Tibial nerve (tissue), 3 donors: ENCODE measurements around the gene EXOC3.

Experiments
- CTCF ChIP-seq, 5 experiments: fragments of 200-600 bp in 3 of 5; fragments of 450-650 bp in 2 of 5; sonication (generic) in 3 of 5; IDR thresholded peaks; one replicate each; pipeline ENCODE4 v1.5.1; 2016 to 2019; ENCODE audit warnings: antibody characterized with exemption in 5 of 5, mild to moderate bottlenecking in 3 of 5, moderate library complexity in 2 of 5
- POLR2A ChIP-seq, 2 donors: fragments of 450-650 bp; IDR thresholded peaks; one replicate each; pipeline ENCODE4 v1.6.1; 2017; ENCODE audit warnings: antibody characterized with exemption in 2 of 2, mild to moderate bottlenecking in 2 of 2, moderate library complexity in 2 of 2

GRCh38 chr5:474840-475661 lies 32.1 kb downstream of the EXOC3 start:
- TF ChIP-seq CTCF (IDR thresholded peaks at IDR 0.05) (no peak), POLR2A (IDR thresholded peaks at IDR 0.05) (no peak)
